GM20000 (cell line): ENCODE data around the gene RAB15.
A peak's percentile ranks its signal among the peaks of the same experiment; 100 is the strongest.

Experiments used
- DNase-seq: peaks from one replicate; pipeline ENCODE4 v3.0.0; 2012; ENCODE audit warnings: low spot score
- TF ChIP-seq, protein P1 (sequence below): IDR thresholded peaks from 2 replicates; pipeline ENCODE4 v1.5.1; 2012; ENCODE audit warnings: mild to moderate bottlenecking, control low read depth; ENCODE audit errors: extremely low read depth, missing control alignments

RAB15 gene

DNA sequence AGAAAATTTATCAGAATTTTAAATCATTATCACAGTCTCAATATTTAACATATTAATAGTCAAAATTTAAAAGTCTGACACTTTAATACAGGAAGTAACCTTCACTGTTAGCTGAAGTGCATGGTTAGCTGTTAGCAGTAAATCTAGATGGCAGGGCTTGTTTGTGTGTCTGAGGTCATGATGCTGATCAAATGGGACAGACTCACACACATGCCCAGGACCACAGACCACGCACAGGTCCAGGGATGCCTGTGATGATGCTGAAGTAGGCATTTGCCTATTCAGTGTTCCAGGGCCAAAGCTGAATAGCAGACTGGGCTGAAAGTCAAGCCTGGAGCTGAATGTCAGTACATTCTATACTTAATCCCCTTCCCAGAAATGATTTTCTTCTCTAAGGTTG is 35.1 kb upstream of the RAB15 start:
- TF ChIP-seq, protein P1, sequence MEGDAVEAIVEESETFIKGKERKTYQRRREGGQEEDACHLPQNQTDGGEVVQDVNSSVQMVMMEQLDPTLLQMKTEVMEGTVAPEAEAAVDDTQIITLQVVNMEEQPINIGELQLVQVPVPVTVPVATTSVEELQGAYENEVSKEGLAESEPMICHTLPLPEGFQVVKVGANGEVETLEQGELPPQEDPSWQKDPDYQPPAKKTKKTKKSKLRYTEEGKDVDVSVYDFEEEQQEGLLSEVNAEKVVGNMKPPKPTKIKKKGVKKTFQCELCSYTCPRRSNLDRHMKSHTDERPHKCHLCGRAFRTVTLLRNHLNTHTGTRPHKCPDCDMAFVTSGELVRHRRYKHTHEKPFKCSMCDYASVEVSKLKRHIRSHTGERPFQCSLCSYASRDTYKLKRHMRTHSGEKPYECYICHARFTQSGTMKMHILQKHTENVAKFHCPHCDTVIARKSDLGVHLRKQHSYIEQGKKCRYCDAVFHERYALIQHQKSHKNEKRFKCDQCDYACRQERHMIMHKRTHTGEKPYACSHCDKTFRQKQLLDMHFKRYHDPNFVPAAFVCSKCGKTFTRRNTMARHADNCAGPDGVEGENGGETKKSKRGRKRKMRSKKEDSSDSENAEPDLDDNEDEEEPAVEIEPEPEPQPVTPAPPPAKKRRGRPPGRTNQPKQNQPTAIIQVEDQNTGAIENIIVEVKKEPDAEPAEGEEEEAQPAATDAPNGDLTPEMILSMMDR, result no peak

DNA sequence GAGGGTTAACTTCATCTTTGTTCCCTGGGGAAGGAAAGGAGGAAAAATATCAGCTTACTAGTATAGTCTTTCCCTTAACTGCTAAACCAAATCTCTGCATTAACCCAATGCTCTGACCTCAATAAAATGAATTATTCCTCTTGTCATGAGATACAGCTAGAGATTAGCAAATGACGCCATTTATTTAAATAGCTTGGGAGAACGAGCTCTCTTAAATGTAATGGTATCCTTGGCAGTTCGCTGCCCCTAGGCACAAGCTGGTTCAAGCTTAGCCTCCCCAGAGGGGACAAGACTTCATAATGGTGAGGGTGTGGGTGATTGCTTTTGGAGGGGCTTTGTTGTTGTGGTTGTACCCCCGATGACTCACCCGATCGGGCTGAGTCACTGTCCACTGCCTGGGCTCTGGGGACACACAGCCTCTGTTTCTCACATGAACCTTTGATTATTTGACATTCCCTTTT is 34.2 kb upstream of the RAB15 start:
- TF ChIP-seq, protein P1, result no peak
- no peak for DNase-seq

More for the DNA sequence above, 35.1 kb upstream of the RAB15 start:
- DNase-seq, result no peak

DNA sequence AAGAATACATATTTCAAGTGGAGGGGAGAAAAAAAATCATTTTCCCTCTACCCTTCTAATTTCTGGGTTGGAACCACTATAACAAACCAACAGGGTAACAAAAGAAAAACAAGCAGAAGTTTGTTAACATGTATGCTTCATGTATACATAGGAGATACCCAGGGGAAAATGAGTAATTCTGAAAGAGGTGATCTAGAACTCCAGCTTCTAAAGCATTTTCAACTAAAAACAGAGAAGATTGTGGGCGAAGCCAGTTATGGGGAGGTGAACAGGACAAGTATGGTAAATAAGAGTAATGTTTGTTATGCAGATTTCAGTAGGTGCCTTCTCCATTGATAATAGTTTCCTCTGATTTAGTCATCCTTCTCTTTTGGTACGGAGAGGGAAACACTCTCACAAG is 31.3 kb upstream of the RAB15 start:
- peak; percentile 36 for DNase-seq

DNA sequence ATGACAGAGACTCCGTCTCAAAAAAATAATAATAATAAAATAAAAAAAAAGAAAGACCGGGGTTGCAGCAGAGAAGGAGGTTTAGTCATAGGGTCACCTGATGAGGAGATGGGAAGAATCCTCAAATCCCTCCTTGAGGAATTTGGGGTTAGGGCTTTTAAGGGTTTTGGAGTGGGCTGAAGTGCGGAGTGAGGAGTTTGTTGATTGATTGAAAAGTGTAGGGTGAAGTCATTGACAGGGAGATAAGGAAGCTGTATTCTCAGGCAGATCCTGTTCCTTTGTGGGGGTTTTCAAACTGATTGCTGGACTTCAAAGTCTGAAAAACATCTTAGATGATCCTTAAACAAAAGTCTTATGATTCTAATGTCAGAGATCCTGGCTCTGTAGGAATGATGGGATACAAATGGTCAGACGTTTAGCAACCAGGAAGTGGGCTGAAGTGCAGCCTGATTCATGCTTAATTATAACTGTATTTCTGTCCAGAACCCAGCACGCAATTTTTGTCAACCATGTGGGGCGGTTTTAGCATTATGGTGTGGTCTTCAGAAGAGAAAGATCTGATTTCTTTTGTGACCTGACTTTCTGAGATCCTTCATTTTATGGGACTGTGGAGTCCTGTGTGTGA is 30.6 kb upstream of the RAB15 start:
- no peak for DNase-seq
- TF ChIP-seq, protein P1, result no peak

More for the DNA sequence above, 31.3 kb upstream of the RAB15 start:
- TF ChIP-seq, protein P1, result no peak

DNA sequence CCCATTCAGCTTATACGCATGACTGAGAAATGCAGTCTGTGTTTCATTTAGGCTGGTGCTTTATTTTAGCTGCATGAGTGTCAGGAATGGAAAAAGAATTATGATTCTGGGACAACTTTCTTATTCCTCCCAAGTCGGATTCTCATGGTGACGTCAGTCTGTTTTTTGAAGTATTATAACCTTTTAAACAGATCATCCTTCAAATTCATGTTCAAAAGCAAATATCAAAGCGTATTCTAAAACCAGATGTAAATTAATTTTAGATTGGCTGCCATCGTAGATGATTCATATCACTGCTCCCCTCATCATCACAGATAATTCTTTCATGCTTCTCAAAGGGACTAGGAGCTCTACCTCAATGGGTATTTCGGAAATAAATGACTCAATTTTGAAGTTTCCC is 29.6 kb upstream of the RAB15 start:
- TF ChIP-seq, protein P1, result no peak
- DNase-seq, result no peak

DNA sequence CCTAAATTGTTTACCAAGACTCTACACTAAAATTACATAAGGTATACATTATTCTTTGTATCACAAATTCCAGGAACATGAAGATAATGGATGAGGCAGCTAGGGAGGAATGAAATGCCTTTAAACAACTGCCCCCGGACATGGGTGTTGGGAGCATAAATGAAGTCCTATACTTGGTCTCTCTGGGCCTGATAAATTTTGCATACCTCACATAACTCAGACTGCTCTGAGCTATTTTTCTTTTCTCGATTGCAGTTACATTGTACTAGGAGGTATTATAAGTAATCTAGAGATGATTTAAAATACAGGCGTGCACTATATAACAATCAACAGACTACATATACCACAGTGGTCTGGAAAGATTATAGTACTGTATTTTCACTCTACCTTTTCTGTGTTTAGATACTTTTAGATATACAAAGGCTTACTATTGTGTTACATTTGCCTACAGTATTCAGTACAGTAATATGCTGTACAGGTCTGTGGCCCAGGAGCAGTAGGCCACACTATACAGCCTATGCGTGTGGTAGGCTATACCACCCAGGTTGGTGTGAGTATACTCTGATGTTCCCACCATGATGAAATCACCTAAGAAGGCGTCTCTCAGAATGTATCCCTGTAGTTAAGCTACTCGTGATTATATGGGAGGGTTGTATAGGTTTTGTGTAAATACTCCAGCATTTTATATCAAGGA is 28.9 kb upstream of the RAB15 start:
- TF ChIP-seq, protein P1, result no peak
- no peak for DNase-seq

DNA sequence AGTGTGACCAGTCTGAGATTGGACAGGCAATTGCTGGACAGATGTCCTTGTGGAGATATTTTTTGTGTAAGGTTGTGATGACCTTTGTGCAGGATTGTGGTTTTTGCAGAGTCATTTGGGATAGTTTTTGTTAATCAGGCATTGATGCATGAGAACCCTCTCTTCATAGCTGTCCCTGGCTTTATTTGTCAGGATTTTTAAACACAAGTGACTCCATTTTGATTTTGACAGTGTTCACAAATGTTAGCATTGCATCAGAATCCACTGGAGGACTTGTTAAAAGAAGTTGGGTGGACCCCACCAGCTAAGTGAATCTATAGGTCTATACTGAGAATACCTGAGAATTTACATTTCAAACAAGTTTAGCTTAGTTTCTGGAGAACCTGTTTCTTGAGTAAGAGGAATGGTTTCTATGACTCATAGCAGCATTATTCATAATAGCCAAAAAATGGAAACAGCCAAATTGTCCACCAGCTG is 26.4 kb upstream of the RAB15 start:
- TF ChIP-seq, protein P1, result no peak
- no peak for DNase-seq
